ENCODE results near the gene UGT1A9.

DNA sequence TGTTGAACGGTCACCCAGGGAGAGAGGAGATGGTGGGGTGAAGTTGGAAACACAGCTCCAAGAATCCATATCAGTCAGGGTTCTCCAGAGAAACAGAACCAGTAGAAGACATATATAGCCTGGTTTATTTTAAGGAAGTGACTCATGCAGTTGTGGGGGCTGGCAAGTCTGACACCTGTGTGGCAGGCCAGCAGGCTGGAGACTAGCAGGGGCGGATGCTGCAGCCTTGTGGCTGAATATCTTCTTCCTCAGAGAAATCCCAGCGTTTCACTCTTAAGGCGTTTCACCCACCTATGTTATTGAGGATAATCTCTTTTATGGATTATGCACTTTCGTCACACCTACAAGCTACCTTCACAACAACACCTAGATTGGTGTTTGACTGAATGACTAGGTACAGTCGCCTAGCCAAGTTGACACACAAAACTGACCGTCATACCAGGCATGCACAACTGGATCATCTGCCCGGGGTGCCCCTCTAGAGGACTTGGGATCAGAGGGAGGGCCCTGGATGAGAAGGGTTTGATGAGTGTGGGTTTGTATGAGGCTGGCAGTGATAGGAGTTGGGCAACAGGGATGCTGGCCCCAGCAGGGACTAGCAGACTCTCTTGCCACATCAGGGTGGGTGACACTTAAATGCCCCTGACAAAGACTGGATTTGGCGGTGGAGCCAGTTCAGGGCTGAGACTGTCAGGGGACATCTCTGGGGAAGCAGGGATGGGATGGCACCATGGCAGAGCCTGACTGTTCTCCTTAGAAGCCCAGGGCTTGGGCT is 129.8 kb downstream of the UGT1A9 start:
- no peak for TF ChIP-seq SUZ12 (IDR thresholded peaks at IDR 0.05)
- no peak for TF ChIP-seq FOXM1 (IDR thresholded peaks at IDR 0.05; ENCODE audit: borderline replicate concordance)
- no peak for TF ChIP-seq SP1 (IDR thresholded peaks at IDR 0.05)
- TF ChIP-seq CTBP1 (IDR thresholded peaks at IDR 0.05; ENCODE audit: borderline replicate concordance), result no peak
- no peak for TF ChIP-seq ARNT (IDR thresholded peaks at IDR 0.05)
- TF ChIP-seq BHLHE40 (IDR thresholded peaks at IDR 0.05; ENCODE audit: borderline replicate concordance), result no peak
- TF ChIP-seq FOXK2 (IDR thresholded peaks at IDR 0.05), result no peak
- no peak for TF ChIP-seq HDGF (IDR thresholded peaks at IDR 0.05; ENCODE audit: borderline replicate concordance)
- TF ChIP-seq, protein P1, sequence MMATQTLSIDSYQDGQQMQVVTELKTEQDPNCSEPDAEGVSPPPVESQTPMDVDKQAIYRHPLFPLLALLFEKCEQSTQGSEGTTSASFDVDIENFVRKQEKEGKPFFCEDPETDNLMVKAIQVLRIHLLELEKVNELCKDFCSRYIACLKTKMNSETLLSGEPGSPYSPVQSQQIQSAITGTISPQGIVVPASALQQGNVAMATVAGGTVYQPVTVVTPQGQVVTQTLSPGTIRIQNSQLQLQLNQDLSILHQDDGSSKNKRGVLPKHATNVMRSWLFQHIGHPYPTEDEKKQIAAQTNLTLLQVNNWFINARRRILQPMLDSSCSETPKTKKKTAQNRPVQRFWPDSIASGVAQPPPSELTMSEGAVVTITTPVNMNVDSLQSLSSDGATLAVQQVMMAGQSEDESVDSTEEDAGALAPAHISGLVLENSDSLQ (IDR thresholded peaks at IDR 0.05), result no peak

All from HEK293T (cell line).